LoVo (cell line): ENCODE measurements around the gene RAB37.
A peak's percentile ranks its signal among the peaks of the same experiment; 100 is the strongest.

Source experiments
- DNase-seq: peaks from one replicate; pipeline ENCODE4 v3.0.0-alpha.2; 2016; ENCODE audit warnings: low spot score

The RAB37 gene

GRCh38 chr17:74728702-74729075, 8.4 kb upstream of the RAB37 start:
- no peak for DNase-seq

- DNase-seq = no peak
Observed at GRCh38 chr17:74729368-74729767, 7.7 kb upstream of the RAB37 start.

- no peak for DNase-seq
Observed at GRCh38 chr17:74729866-74730265, 7.2 kb upstream of the RAB37 start.

- DNase-seq = no peak
Observed at GRCh38 chr17:74730491-74731346, 6.3 kb upstream of the RAB37 start.

GRCh38 chr17:74731347-74731605, 5.8 kb upstream of the RAB37 start:
- DNase-seq = no peak

- no peak for DNase-seq
Observed at GRCh38 chr17:74732042-74732867, 4.8 kb upstream of the RAB37 start.

- DNase-seq = no peak
Observed at GRCh38 chr17:74733365-74734122, 3.5 kb upstream of the RAB37 start.

- DNase-seq = no peak
Observed at GRCh38 chr17:74734256-74734655, 2.8 kb upstream of the RAB37 start.

- DNase-seq = no peak
Observed at GRCh38 chr17:74737299-74738050, 419 bp downstream of the RAB37 start.

GRCh38 chr17:74738051-74738996, 1.3 kb downstream of the RAB37 start:
- DNase-seq = no peak

- no peak for DNase-seq
Observed at GRCh38 chr17:74739227-74739831, 2.3 kb downstream of the RAB37 start.

- no peak for DNase-seq
Observed at GRCh38 chr17:74740173-74740572, 3.1 kb downstream of the RAB37 start.

- DNase-seq = no peak
Observed at GRCh38 chr17:74740641-74741387, 3.8 kb downstream of the RAB37 start.

GRCh38 chr17:74742153-74742515, 5.1 kb downstream of the RAB37 start:
- DNase-seq = no peak

- DNase-seq = no peak
Observed at GRCh38 chr17:74742978-74743545, 6.0 kb downstream of the RAB37 start.

- DNase-seq = no peak
Observed at GRCh38 chr17:74743755-74744154, 6.7 kb downstream of the RAB37 start.

- DNase-seq = no peak
Observed at GRCh38 chr17:74744349-74744713, 7.3 kb downstream of the RAB37 start.

GRCh38 chr17:74744714-74745547, 7.9 kb downstream of the RAB37 start:
- DNase-seq = peak; percentile 68
